Tibial nerve (tissue), 4 donors: ENCODE measurements around the gene ACTL6B. TPM values are rescaled to one million over a fixed set of nuclear protein-coding genes. Genes with fewer than 3 reads are reported as not detected.

Source experiments
- DNase-seq, 2 donors: peaks; one replicate each; pipeline ENCODE4 v3.0.0-alpha.2; 2019; ENCODE audit warnings: low spot score in 2 of 2
- H3K27ac ChIP-seq, 4 donors: fragments of 200-600 bp; sonication (generic) in 3 of 4; one replicate each; pipeline ENCODE4 v1.5.1; 2017 to 2019; ENCODE audit warnings: mild to moderate bottlenecking in 1 of 4
- H3K27me3 ChIP-seq, 2 donors: fragments of 200-600 bp; sonication (generic) in 1 of 2; one replicate each; pipeline versions ENCODE4 v1.5.1 to v1.6.0; 2017 to 2019
- H3K36me3 ChIP-seq, 3 donors: fragments of 200-600 bp; sonication (generic); one replicate each; pipeline ENCODE4 v1.5.1; 2018 to 2019
- H3K4me1 ChIP-seq, 4 donors: fragments of 200-600 bp; sonication (generic) in 3 of 4; one replicate each; pipeline ENCODE4 v1.5.1; 2017 to 2019
- H3K4me3 ChIP-seq, 4 donors: fragments of 200-600 bp; sonication (generic) in 3 of 4; one replicate each; pipeline ENCODE4 v1.5.1; 2017 to 2019; ENCODE audit warnings: mild to moderate bottlenecking in 1 of 4, moderate library complexity in 1 of 4
- H3K9me3 ChIP-seq, 4 donors: fragments of 200-600 bp; sonication (generic) in 3 of 4; one replicate each; pipeline ENCODE4 v1.5.1; 2017 to 2019
- EP300 ChIP-seq, 2 donors: sonication (generic); formaldehyde crosslinking; IDR thresholded peaks; one replicate each; pipeline ENCODE4 v1.6.1; 2017; ENCODE audit warnings: antibody characterized with exemption in 2 of 2, mild to moderate bottlenecking in 1 of 2
- POLR2A ChIP-seq, 2 donors: fragments of 450-650 bp; IDR thresholded peaks; one replicate each; pipeline ENCODE4 v1.6.1; 2017; ENCODE audit warnings: antibody characterized with exemption in 2 of 2, mild to moderate bottlenecking in 2 of 2, moderate library complexity in 2 of 2
- WGBS, 2 donors: methylation state at CpG; one replicate each; pipeline ENCODE4 v1.1.5; 2018; 5-methylcytosine and 5-hydroxymethylcytosine counted together
- total RNA-seq, 4 donors: library from RNA; depleted of rRNA; stranded (reverse); fragments of >200 nt; gene quantifications; one replicate each; pipeline ENCODE4 v1.1.0, GENCODE V29; 2016
- TF ChIP-seq, protein P1 (sequence below), 5 experiments: fragments of 200-600 bp in 3 of 5; fragments of 450-650 bp in 2 of 5; sonication (generic) in 3 of 5; IDR thresholded peaks; one replicate each; pipeline ENCODE4 v1.5.1; 2016 to 2019; ENCODE audit warnings: antibody characterized with exemption in 5 of 5, mild to moderate bottlenecking in 3 of 5, moderate library complexity in 2 of 5

The ACTL6B gene
- total RNA-seq, 4 donors from 2014 or later, result not detected

DNA sequence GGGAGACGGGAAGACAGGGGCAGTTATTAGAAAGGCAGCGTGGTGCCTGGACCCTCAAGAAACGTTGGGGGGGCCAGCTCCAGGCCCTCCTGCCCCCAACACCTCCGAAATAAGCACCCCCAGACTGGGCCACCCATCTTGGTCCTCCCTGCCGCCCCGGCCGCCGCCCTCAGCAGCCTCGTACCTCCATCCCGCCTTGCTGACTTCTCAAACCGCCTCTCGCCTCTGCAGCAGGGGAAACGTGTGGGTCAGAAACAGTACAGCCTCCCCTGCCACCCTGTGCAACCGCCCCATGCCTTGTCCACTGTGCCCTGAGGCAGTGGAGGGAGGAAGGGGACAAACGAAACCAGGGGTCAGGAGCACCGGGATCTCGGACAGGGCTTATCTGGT lies 30.6 kb upstream of the ACTL6B start:
- H3K9me3 ChIP-seq, result no peaks in the 10 kb centered on the region
- no peak for DNase-seq
- peaks cover 0 to 57% (median 37%) of the 10 kb centered on the region in 4 donors for H3K4me1 ChIP-seq
- no peak overlapping the region for H3K4me3 ChIP-seq
- peaks cover 10 to 71% (median 42%) of the 10 kb centered on the region in 3 donors for H3K36me3 ChIP-seq
- TF ChIP-seq, protein P1, sequence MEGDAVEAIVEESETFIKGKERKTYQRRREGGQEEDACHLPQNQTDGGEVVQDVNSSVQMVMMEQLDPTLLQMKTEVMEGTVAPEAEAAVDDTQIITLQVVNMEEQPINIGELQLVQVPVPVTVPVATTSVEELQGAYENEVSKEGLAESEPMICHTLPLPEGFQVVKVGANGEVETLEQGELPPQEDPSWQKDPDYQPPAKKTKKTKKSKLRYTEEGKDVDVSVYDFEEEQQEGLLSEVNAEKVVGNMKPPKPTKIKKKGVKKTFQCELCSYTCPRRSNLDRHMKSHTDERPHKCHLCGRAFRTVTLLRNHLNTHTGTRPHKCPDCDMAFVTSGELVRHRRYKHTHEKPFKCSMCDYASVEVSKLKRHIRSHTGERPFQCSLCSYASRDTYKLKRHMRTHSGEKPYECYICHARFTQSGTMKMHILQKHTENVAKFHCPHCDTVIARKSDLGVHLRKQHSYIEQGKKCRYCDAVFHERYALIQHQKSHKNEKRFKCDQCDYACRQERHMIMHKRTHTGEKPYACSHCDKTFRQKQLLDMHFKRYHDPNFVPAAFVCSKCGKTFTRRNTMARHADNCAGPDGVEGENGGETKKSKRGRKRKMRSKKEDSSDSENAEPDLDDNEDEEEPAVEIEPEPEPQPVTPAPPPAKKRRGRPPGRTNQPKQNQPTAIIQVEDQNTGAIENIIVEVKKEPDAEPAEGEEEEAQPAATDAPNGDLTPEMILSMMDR (IDR thresholded peaks at IDR 0.05), result no peak
- TF ChIP-seq EP300 (IDR thresholded peaks at IDR 0.05) (no peak), POLR2A (IDR thresholded peaks at IDR 0.05) (no peak)
- WGBS, 2 donors, result 86 to 90% methylated on average over 17 of the region's 17 CpGs
- peak overlapping the region in 2 of 4 donors; percentile 5 to 50 for H3K27ac ChIP-seq
- no peaks in the 10 kb centered on the region for H3K27me3 ChIP-seq

DNA sequence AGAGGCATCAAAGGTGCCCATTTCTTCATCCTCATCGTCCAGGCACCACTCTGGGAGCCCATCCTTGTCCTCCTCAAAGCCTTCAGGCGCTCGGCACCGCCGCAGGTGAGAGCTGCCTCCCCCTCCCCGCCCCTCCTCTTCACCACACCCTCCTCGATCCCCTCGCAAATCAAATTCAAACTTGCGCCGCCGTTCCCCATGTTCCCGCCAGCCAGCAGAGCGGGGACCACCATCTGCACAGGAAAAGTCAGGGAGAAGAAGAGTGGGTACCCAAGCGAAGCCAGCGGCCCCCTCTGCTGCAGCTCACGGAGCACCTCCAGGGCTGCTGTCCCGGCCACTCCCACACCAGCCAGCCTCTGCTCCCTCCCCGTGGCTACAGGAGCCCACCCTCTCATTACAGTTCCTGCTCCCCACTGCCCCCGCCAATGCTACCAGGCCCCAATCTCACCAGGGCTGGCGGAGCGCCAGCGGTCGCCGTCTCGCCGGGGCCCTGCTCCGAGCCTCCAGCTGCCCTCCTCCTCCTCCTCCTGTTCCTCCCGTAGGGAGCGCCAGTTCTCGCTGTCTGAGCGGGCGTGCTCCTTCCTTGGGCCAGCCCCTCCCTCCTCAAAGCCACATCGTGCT lies 30.1 kb upstream of the ACTL6B start:
- H3K9me3 ChIP-seq, result no peaks in the 10 kb centered on the region
- 70 to 75% methylated on average over 27 to 33 of the region's 33 CpGs for WGBS, 2 donors
- peak overlapping the region in 2 of 4 donors; percentile 5 to 50 for H3K27ac ChIP-seq
- TF ChIP-seq, protein P1 (IDR thresholded peaks at IDR 0.05), result no peak
- TF ChIP-seq EP300 (IDR thresholded peaks at IDR 0.05), result no peak
- TF ChIP-seq POLR2A (IDR thresholded peaks at IDR 0.05), result no peak
- H3K27me3 ChIP-seq, result no peaks in the 10 kb centered on the region
- no peak for DNase-seq
- H3K4me1 ChIP-seq, result peaks cover 0 to 57% (median 34%) of the 10 kb centered on the region in 4 donors
- H3K36me3 ChIP-seq, result peaks cover 11 to 76% (median 42%) of the 10 kb centered on the region in 3 donors
- H3K4me3 ChIP-seq, result no peak overlapping the region

DNA sequence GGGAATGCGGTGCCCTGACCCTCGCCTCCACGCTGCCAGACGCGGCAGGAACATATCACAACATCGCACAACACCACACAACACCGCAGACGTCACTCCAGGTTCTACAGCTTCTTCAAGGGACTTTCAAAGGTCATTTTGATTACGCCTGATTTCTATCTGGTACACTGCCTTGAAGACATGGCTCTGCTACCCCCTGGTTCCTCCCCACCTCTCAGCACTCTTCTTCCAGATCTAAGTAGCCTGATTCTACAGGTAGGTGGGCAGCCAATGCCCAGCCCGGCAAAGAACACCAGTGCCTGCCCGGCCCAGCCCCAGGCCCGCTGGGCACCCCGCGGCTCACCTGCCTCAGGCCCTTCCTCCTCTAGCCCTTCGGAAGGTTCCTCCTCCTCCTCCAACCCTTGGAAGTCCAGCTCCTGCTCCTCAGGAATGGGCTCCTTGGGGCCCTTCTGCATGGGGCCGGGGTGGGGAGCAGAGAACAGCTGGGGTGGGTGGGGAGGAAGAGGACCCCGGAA lies 29.4 kb upstream of the ACTL6B start:
- Histone ChIP-seq H3K36me3 (peaks cover 11 to 77% (median 42%) of the 10 kb centered on the region in 3 donors), H3K9me3 (no peaks in the 10 kb centered on the region), H3K27ac (no peak overlapping the region), H3K4me3 (no peak overlapping the region), H3K27me3 (no peaks in the 10 kb centered on the region), H3K4me1 (peaks cover 0 to 57% (median 33%) of the 10 kb centered on the region in 4 donors)
- no peak for DNase-seq
- TF ChIP-seq EP300 (IDR thresholded peaks at IDR 0.05) (no peak), POLR2A (IDR thresholded peaks at IDR 0.05) (no peak)
- TF ChIP-seq, protein P1 (IDR thresholded peaks at IDR 0.05), result no peak
- WGBS, 2 donors, result 84% methylated on average over 16 to 17 of the region's 17 CpGs

DNA sequence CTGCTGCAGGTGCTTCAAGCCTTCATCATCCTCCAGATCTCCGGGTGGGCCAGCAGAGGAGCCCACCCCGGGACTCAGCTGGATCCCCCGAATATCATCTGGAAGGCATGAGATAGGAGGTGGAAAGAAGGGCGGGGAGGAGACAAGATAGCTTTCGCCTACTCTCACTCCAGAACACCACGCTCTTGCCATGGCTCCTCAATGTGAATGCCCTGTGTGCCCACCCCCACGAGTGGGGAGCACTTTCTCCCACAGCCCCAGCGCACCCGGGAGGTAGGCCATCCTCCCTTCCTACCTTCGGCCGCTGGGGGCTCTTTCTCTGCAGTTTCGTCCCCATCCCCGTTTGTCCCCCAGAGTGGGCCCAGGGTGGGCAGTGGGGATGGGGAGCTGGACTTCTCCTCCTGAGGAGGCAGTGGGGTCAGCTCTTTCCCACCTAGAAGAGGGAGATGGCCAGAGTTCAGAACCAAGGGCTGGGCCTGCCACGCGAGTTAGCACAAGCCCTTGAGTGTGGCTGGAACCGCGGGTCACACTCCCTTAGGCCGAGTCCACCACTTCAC lies 28.9 kb upstream of the ACTL6B start:
- 88 to 91% methylated on average over 18 of the region's 18 CpGs for WGBS, 2 donors
- DNase-seq, result no peak
- Histone ChIP-seq H3K27ac (no peak overlapping the region), H3K9me3 (no peaks in the 10 kb centered on the region), H3K4me3 (no peak overlapping the region), H3K36me3 (peaks cover 11 to 77% (median 42%) of the 10 kb centered on the region in 3 donors), H3K27me3 (no peaks in the 10 kb centered on the region), H3K4me1 (peaks cover 0 to 57% (median 32%) of the 10 kb centered on the region in 4 donors)
- no peak for TF ChIP-seq POLR2A (IDR thresholded peaks at IDR 0.05)
- TF ChIP-seq, protein P1 (IDR thresholded peaks at IDR 0.05), result no peak
- TF ChIP-seq EP300 (IDR thresholded peaks at IDR 0.05), result no peak

DNA sequence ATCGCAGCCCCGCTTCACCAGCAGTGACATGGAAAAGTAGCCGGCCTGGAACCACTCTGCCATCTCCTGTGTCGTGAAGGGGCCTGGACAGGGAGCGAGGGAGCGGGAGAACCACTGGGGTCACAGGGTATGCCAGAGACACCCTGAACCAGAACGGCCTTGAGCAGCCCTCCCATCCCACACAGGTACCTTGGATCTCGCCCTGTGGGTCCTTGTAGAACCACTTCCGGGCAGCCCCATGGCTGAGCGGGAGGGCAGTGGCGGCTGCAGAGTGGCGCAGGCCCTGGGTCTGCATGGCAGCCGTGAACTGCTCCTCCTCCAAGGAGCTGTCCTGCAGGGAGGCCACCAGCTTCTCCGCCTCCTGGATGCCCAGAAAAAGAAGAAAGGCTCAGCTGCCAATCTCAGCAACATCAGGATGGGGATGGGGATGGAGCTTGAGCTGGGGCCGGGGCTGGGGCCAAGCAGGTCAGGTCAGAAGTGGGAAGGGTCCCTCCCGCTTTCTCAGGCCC lies 28.3 kb upstream of the ACTL6B start:
- TF ChIP-seq POLR2A (IDR thresholded peaks at IDR 0.05) (no peak), EP300 (IDR thresholded peaks at IDR 0.05) (no peak)
- TF ChIP-seq, protein P1 (IDR thresholded peaks at IDR 0.05), result no peak
- peaks cover 11 to 79% (median 42%) of the 10 kb centered on the region in 3 donors for H3K36me3 ChIP-seq
- no peak overlapping the region for H3K27ac ChIP-seq
- 88 to 90% methylated on average over 15 to 16 of the region's 16 CpGs for WGBS, 2 donors
- peaks cover 0 to 57% (median 32%) of the 10 kb centered on the region in 4 donors for H3K4me1 ChIP-seq
- H3K4me3 ChIP-seq, result no peak overlapping the region
- H3K9me3 ChIP-seq, result no peaks in the 10 kb centered on the region
- no peak for DNase-seq
- H3K27me3 ChIP-seq, result no peaks in the 10 kb centered on the region
